Caco-2 (cell line): Measurements from ENCODE around the gene TEAD3. TPM values are rescaled to one million over a fixed set of nuclear protein-coding genes. Genes with fewer than 3 reads are reported as not detected.

Source experiments
- BruUV-seq: library from RNA; stranded (reverse); fragments of 400-500 nt; replicated peaks from 2 replicates; lab custom pipeline; 2021; lab: Mats Ljungman, UMichigan
- CTCF ChIA-PET: fragments of 300-600 bp; sonication (Branson Sonifier 250); formaldehyde crosslinking; loops from one replicate; lab custom pipeline; 2022; ENCODE audit warnings: antibody characterized with exemption; lab: Charles Lee
- POLR2A ChIA-PET: fragments of 300-600 bp; sonication (Branson Sonifier 250); formaldehyde crosslinking; loops from one replicate; lab custom pipeline; 2022; ENCODE audit warnings: antibody characterized with exemption; lab: Charles Lee
- DNase-seq, 2 experiments: peaks; one replicate each; pipeline versions ENCODE4 v3.0.0 to v3.0.0-alpha.2; 2020 to 2022
- H3K27me3 ChIP-seq: replicated peaks from 2 replicates; pipeline ENCODE4 v1.6.0; 2011; ENCODE audit warnings: low read length; ENCODE audit not compliant: control insufficient read depth, insufficient read depth
- H3K36me3 ChIP-seq: 2 replicates; pipeline ENCODE4 v1.5.1; 2011; ENCODE audit warnings: low read length; ENCODE audit not compliant: control insufficient read depth, insufficient read depth
- H3K4me1 ChIP-seq: fragments of 250-450 bp; sonication (Bioruptor Pico); 2 replicates; pipeline ENCODE4 v1.5.1; 2020; ENCODE audit warnings: mild to moderate bottlenecking
- H3K4me3 ChIP-seq: 2 replicates; pipeline ENCODE4 v1.5.1; 2011; ENCODE audit warnings: low read depth, mild to moderate bottlenecking, control low read depth, low read length
- H3K9me3 ChIP-seq: fragments of 250-450 bp; sonication (Bioruptor Pico); 2 replicates; pipeline ENCODE4 v1.5.1; 2020; ENCODE audit warnings: mild to moderate bottlenecking, moderate library complexity
- H3K27ac Mint-ChIP-seq: one replicate; pipeline ENCODE4 v1.8.0; 2022; ENCODE audit warnings: mixed read lengths; ENCODE audit not compliant: unreplicated experiment
- H3K27me3 Mint-ChIP-seq: one replicate; pipeline ENCODE4 v1.8.0; 2022; ENCODE audit warnings: mixed read lengths; ENCODE audit not compliant: insufficient read depth, unreplicated experiment
- H3K36me3 Mint-ChIP-seq: one replicate; pipeline ENCODE4 v1.8.0; 2022; ENCODE audit warnings: mild to moderate bottlenecking, mixed read lengths; ENCODE audit not compliant: insufficient read depth, unreplicated experiment
- H3K4me1 Mint-ChIP-seq: one replicate; pipeline ENCODE4 v1.8.0; 2022; ENCODE audit warnings: low read depth, mixed read lengths; ENCODE audit not compliant: unreplicated experiment
- H3K4me3 Mint-ChIP-seq: one replicate; pipeline ENCODE4 v1.8.0; 2022; ENCODE audit warnings: mild to moderate bottlenecking, moderate library complexity, mixed read lengths; ENCODE audit not compliant: unreplicated experiment
- H3K9me3 Mint-ChIP-seq: one replicate; pipeline ENCODE4 v1.8.0; 2022; ENCODE audit warnings: mixed read lengths; ENCODE audit not compliant: unreplicated experiment
- intact Hi-C: fragments of 100-400 bp; cut with micrococcal nuclease; formaldehyde crosslinking; loops from one replicate; pipeline ENCODE4 v1.10.0; 2022; ENCODE audit not compliant: unreplicated experiment
- total RNA-seq: library from RNA; stranded (reverse); gene quantifications from 2 replicates; pipeline ENCODE4 v1.2.3, GENCODE V29; 2022
- TF ChIP-seq, protein P1 (sequence below), 2 experiments: fragments of 200-600 bp in 1 of 2; IDR thresholded peaks; 1 replicate in 1 of 2; 2 replicates in 1 of 2; pipeline versions ENCODE4 v1.5.1 to v1.8.0; 2011 to 2022; ENCODE audit warnings: antibody characterized with exemption in 1 of 2, control low read depth in 1 of 2, inconsistent platforms in 1 of 2, low read depth in 1 of 2, low read length in 1 of 2, mild to moderate bottlenecking in 1 of 2, moderate library complexity in 1 of 2; ENCODE audit not compliant: insufficient read depth in 1 of 2, severe bottlenecking in 1 of 2, unreplicated experiment in 1 of 2

TEAD3 gene
- total RNA-seq, 1 experiment from 2014 or later, result 57.2 TPM

GRCh38 chr6:35427851-35428321 is 69.0 kb downstream of the TEAD3 start:
- intact Hi-C loops, result no loop called here
- BruUV-seq, result no TSS peak
- no peak overlapping the region for H3K27ac Mint-ChIP-seq

GRCh38 chr6:35427435-35427834 is 69.4 kb downstream of the TEAD3 start:
- no peaks in the 10 kb centered on the region for H3K36me3 Mint-ChIP-seq
- H3K36me3 ChIP-seq, result no peaks in the 10 kb centered on the region
- H3K4me1 Mint-ChIP-seq, result no peaks in the 10 kb centered on the region
- H3K4me3 ChIP-seq, result no peak overlapping the region
- no peaks in the 10 kb centered on the region for H3K9me3 ChIP-seq
- no peak overlapping the region for H3K4me3 Mint-ChIP-seq
- H3K27ac Mint-ChIP-seq, result no peak overlapping the region
- no peaks in the 10 kb centered on the region; the same call in 1 of the 2 replicates for H3K4me1 ChIP-seq
- BruUV-seq, result no TSS peak
- ChIA-PET POLR2A (no interaction called here), CTCF (no interaction called here)
- no peaks in the 10 kb centered on the region for H3K27me3 Mint-ChIP-seq
- intact Hi-C loops, result no loop called here
- no peaks in the 10 kb centered on the region for H3K27me3 ChIP-seq
- DNase-seq, result no peak
- TF ChIP-seq, protein P1, sequence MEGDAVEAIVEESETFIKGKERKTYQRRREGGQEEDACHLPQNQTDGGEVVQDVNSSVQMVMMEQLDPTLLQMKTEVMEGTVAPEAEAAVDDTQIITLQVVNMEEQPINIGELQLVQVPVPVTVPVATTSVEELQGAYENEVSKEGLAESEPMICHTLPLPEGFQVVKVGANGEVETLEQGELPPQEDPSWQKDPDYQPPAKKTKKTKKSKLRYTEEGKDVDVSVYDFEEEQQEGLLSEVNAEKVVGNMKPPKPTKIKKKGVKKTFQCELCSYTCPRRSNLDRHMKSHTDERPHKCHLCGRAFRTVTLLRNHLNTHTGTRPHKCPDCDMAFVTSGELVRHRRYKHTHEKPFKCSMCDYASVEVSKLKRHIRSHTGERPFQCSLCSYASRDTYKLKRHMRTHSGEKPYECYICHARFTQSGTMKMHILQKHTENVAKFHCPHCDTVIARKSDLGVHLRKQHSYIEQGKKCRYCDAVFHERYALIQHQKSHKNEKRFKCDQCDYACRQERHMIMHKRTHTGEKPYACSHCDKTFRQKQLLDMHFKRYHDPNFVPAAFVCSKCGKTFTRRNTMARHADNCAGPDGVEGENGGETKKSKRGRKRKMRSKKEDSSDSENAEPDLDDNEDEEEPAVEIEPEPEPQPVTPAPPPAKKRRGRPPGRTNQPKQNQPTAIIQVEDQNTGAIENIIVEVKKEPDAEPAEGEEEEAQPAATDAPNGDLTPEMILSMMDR (IDR thresholded peaks at IDR 0.05; ENCODE audit: insufficient read depth in 1 of 2, low read depth in 1 of 2, low read length in 1 of 2, severe bottlenecking in 1 of 2, unreplicated experiment in 1 of 2), result no peak
- H3K9me3 Mint-ChIP-seq, result peaks cover 10% of the 10 kb centered on the region

More at GRCh38 chr6:35427851-35428321, 69.0 kb downstream of the TEAD3 start:
- H3K27me3 ChIP-seq, result no peaks in the 10 kb centered on the region
- Mint-ChIP-seq H3K27me3 (no peaks in the 10 kb centered on the region), H3K9me3 (peaks cover 10% of the 10 kb centered on the region), H3K4me3 (no peak overlapping the region), H3K4me1 (no peaks in the 10 kb centered on the region), H3K36me3 (no peaks in the 10 kb centered on the region)
- POLR2A ChIA-PET, result no interaction called here
- no peaks in the 10 kb centered on the region for H3K36me3 ChIP-seq
- TF ChIP-seq, protein P1 (IDR thresholded peaks at IDR 0.05; ENCODE audit: insufficient read depth in 1 of 2, low read depth in 1 of 2, low read length in 1 of 2, severe bottlenecking in 1 of 2, unreplicated experiment in 1 of 2), result no peak
- CTCF ChIA-PET, result no interaction called here
- no peaks in the 10 kb centered on the region; the same call in 1 of the 2 replicates for H3K4me1 ChIP-seq
- no peak for DNase-seq
- no peaks in the 10 kb centered on the region for H3K9me3 ChIP-seq
- no peak overlapping the region for H3K4me3 ChIP-seq

DNA sequence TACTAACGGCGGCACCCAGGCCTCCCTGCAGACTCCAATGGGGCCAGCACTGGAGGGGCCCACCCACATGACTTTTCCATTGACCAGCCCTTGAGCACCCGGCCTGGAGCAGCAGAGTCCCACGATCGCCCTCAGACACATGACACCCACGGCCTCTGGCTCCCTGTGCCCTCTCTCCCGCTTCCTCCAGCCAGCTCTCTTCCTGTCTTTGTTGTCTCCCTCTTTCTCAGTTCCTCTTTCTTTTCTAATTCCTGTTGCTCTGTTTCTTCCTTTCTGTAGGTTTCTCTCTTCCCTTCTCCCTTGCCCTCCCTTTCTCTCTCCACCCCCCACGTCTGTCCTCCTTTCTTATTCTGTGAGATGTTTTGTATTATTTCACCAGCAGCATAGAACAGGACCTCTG is 70.8 kb downstream of the TEAD3 start:
- intact Hi-C loops, result no loop called here
- Histone ChIP-seq H3K4me3 (no peak overlapping the region), H3K36me3 (no peaks in the 10 kb centered on the region), H3K9me3 (no peaks in the 10 kb centered on the region), H3K4me1 (no peaks in the 10 kb centered on the region; the same call in 1 of the 2 replicates), H3K27me3 (no peaks in the 10 kb centered on the region)
- BruUV-seq, result no TSS peak
- H3K27ac Mint-ChIP-seq, result no peak overlapping the region
- DNase-seq, result no peak
- POLR2A ChIA-PET, result no interaction called here
- TF ChIP-seq, protein P1 (IDR thresholded peaks at IDR 0.05; ENCODE audit: insufficient read depth in 1 of 2, low read depth in 1 of 2, low read length in 1 of 2, severe bottlenecking in 1 of 2, unreplicated experiment in 1 of 2), result no peak
- H3K4me1 Mint-ChIP-seq, result no peaks in the 10 kb centered on the region
- no peaks in the 10 kb centered on the region for H3K27me3 Mint-ChIP-seq
- H3K36me3 Mint-ChIP-seq, result peaks cover 4% of the 10 kb centered on the region
- peaks cover 10% of the 10 kb centered on the region for H3K9me3 Mint-ChIP-seq
- no peak overlapping the region for H3K4me3 Mint-ChIP-seq
- CTCF ChIA-PET, result no interaction called here
